HepG2 (cell line): ENCODE measurements around the gene DPP8. TPM values are rescaled to one million over a fixed set of nuclear protein-coding genes. Genes with fewer than 3 reads are reported as not detected.

Source experiments
- MBNL3 ChIP-seq: fragments of 250-450 bp; sonication (Bioruptor Pico); conservative IDR thresholded peaks from 2 replicates; pipeline ENCODE4 v1.8.0; 2022; ENCODE audit warnings: mild to moderate bottlenecking, inconsistent platforms
- NCOA1 ChIP-seq: sonication (generic); formaldehyde crosslinking; IDR thresholded peaks from 2 replicates; pipeline ENCODE4 v1.9.0; 2021; ENCODE audit warnings: missing genetic modification reagents
- NFE2L2 ChIP-seq: fragments of 150-350 bp; IDR thresholded peaks from 2 replicates; pipeline ENCODE4 v1.6.1; 2014; ENCODE audit warnings: low read length
- NFYB ChIP-seq: sonication (generic); formaldehyde crosslinking; IDR thresholded peaks from 2 replicates; pipeline ENCODE4 v1.4.0; 2020; ENCODE audit warnings: missing genetic modification reagents
- RBM39 ChIP-seq: fragments of 200-400 bp; formaldehyde crosslinking; IDR thresholded peaks from one replicate; pipeline ENCODE4 v1.6.1; 2018; ENCODE audit warnings: antibody characterized with exemption, mild to moderate bottlenecking, low read depth, low read length; ENCODE audit not compliant: poor library complexity, severe bottlenecking
- RORA ChIP-seq: sonication (generic); formaldehyde crosslinking; IDR thresholded peaks from 2 replicates; pipeline ENCODE4 v1.5.0; 2020; ENCODE audit warnings: mild to moderate bottlenecking, missing genetic modification reagents, moderate library complexity
- SOX6 ChIP-seq, 2 experiments: fragments of 450-650 bp in 1 of 2; sonication (generic) in 1 of 2; formaldehyde crosslinking in 1 of 2; IDR thresholded peaks; 2 replicates each; pipeline versions ENCODE4 v1.4.0 to v1.6.1; 2017 to 2020; ENCODE audit warnings: antibody characterized with exemption in 1 of 2, mild to moderate bottlenecking in 1 of 2, missing genetic modification reagents in 1 of 2
- SPEN ChIP-seq: sonication (generic); formaldehyde crosslinking; IDR thresholded peaks from 2 replicates; pipeline ENCODE4 v1.5.1; 2020; ENCODE audit warnings: low read depth, mild to moderate bottlenecking, missing genetic modification reagents
- SUZ12 ChIP-seq: fragments of 150-350 bp; IDR thresholded peaks from 2 replicates; pipeline ENCODE4 v1.6.1; 2014; ENCODE audit warnings: low read depth, low read length
- TEAD2 ChIP-seq: sonication (generic); formaldehyde crosslinking; IDR thresholded peaks from 2 replicates; pipeline ENCODE4 v1.9.0; 2021; ENCODE audit warnings: missing genetic modification reagents
- USF2 ChIP-seq, 2 experiments: sonication (generic) in 1 of 2; formaldehyde crosslinking in 1 of 2; IDR thresholded peaks; 2 replicates each; pipeline versions ENCODE4 v1.5.1 to v1.6.1; 2011 to 2020; ENCODE audit warnings: borderline replicate concordance in 1 of 2, low read depth in 1 of 2, low read length in 1 of 2, mild to moderate bottlenecking in 1 of 2, missing genetic modification reagents in 1 of 2, moderate library complexity in 1 of 2
- ZNF318 ChIP-seq: sonication (generic); formaldehyde crosslinking; IDR thresholded peaks from 2 replicates; pipeline ENCODE4 v1.4.0; 2020; ENCODE audit warnings: mild to moderate bottlenecking, missing genetic modification reagents
- ZNF333 ChIP-seq: sonication (generic); formaldehyde crosslinking; IDR thresholded peaks from 2 replicates; pipeline ENCODE4 v1.4.0; 2020; ENCODE audit warnings: mild to moderate bottlenecking, missing genetic modification reagents, borderline replicate concordance
- ZNF484 ChIP-seq: sonication (generic); formaldehyde crosslinking; IDR thresholded peaks from 2 replicates; pipeline ENCODE4 v1.5.1; 2020; ENCODE audit warnings: mild to moderate bottlenecking, low read depth, missing genetic modification reagents, borderline replicate concordance
- ZNF670 ChIP-seq: sonication (generic); formaldehyde crosslinking; IDR thresholded peaks from 2 replicates; pipeline ENCODE4 v1.8.0; 2022; ENCODE audit warnings: mild to moderate bottlenecking, missing genetic modification reagents, borderline replicate concordance
- polyA plus RNA-seq, 8 experiments: library from polyadenylated mRNA; depleted of rRNA in 3 of 8; stranded (reverse) in 7 of 8; unstranded in 1 of 8; fragments of >200 nt; fragmentation: Illumina TruSeq in 4 of 8; extraction: Trizol in 4 of 8; gene quantifications; 2 replicates each; pipeline versions ENCODE4 v1.2.1 to v1.2.3, GENCODE V29; 2011 to 2016; ENCODE audit warnings: low read depth in 4 of 8, missing spikeins in 1 of 8, mixed read lengths in 1 of 8; ENCODE audit not compliant: insufficient read depth in 1 of 8
- total RNA-seq, 5 experiments: library from RNA; depleted of rRNA; stranded (reverse); fragments of >200 nt; fragmentation: Illumina TruSeq; extraction: Trizol; gene quantifications; 2 replicates each; pipeline ENCODE4 v1.2.3, GENCODE V29; 2016; ENCODE audit warnings: low read depth in 1 of 5
- TF ChIP-seq, protein P1 (sequence below): IDR thresholded peaks from 2 replicates; pipeline ENCODE4 v1.6.1; 2016; ENCODE audit warnings: missing compliant biosample characterization, missing genetic modification reagents, borderline replicate concordance

Gene DPP8
- total and polyA plus RNA-seq, 2 of the 13 experiments (the other 11 are each of a cell fraction or from before 2014, with no cell fraction given): 18.0 to 26.3 TPM

DNA sequence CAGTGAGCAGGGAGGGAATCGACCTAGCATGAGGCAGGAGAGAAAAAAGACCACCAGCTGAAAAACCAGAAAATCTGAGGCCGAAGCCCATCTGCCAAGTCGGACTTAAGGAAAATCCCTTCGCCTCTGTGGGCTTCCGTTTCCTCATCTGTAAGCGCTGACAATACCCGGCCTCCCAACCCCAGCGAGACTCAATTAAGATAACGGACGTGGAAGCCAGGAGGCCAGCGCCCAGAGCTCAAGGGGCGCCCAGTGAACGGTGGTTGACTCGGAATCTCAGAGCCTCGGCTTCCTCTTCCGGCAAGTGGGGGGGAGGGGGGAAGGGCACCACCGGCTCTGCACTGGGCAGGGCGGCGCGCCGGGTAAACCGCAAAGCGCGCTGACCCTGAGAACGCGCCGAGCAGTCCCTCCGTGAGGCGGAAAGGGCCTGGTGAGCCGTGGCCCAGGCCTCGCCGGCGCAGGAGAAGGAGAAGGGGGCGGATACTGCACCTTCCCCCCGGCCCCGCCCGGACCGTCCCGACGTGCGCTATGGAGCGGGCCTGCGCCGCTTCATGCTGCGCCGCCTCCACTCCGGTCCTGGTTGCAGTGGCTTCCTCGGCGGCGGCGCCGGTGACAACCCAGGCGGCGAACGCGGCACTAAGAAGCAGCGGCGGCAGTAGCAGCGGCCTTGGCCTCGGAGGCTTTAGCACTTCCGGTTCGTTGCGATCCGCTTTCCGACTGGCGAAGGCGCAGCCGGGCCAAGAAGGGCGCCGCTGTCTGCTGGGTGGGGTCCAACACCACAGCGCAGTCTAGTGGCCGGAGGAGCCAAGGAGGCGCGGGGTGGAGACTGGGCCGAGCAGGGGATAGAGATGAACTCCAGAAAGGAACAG is at the start of gene DPP8 (continued):
- TF ChIP-seq ZNF318 (CRISPR knock-in tag): peak; percentile 85; the same call in 1 of the 2 replicates
- peak; percentile 81 for TF ChIP-seq RBM39
- TF ChIP-seq ZNF484 (CRISPR knock-in tag): no peak
- TF ChIP-seq SUZ12: no peak
- TF ChIP-seq SOX6 (IDR thresholded peaks at IDR 0.05): no peak
- peak; percentile 75 for TF ChIP-seq SOX6 (CRISPR knock-in tag; IDR thresholded peaks at IDR 0.05)
- no peak for TF ChIP-seq USF2 (IDR thresholded peaks at IDR 0.05; ENCODE audit: low read depth, low read length)
- TF ChIP-seq USF2 (CRISPR knock-in tag; IDR thresholded peaks at IDR 0.05; ENCODE audit: borderline replicate concordance): no peak
- TF ChIP-seq RORA (CRISPR knock-in tag): no peak
- no peak for TF ChIP-seq NCOA1
- TF ChIP-seq NFE2L2: no peak
- peak; percentile 95 for TF ChIP-seq ZNF670 (CRISPR knock-in tag)
- peak; percentile 93 for TF ChIP-seq SPEN (CRISPR knock-in tag)
- TF ChIP-seq, protein P1, sequence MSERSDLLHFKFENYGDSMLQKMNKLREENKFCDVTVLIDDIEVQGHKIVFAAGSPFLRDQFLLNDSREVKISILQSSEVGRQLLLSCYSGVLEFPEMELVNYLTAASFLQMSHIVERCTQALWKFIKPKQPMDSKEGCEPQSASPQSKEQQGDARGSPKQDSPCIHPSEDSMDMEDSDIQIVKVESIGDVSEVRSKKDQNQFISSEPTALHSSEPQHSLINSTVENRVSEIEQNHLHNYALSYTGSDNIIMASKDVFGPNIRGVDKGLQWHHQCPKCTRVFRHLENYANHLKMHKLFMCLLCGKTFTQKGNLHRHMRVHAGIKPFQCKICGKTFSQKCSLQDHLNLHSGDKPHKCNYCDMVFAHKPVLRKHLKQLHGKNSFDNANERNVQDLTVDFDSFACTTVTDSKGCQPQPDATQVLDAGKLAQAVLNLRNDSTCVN (CRISPR knock-in tag): peak; percentile 73
- peak; percentile 88; the same call in 1 of the 2 replicates for TF ChIP-seq ZNF333 (CRISPR knock-in tag)
- no peak for TF ChIP-seq TEAD2 (CRISPR knock-in tag)
- TF ChIP-seq MBNL3 (CRISPR knock-in tag): no peak
- TF ChIP-seq NFYB: peak; percentile 72
